COLO668 (cell line): Measurements from ENCODE around the gene KLK5.
"Not testable (repeated sequence)": the region's sequence is repeated elsewhere in the genome, so short reads cannot be mapped to it uniquely, and the experiment has no call there.

ENCODE experiments used
- DNase-seq: peaks from one replicate; lab custom pipeline; 2025; ENCODE audit not compliant: unreplicated experiment; lab: John Stamatoyannopoulos, UW

Gene KLK5

DNA sequence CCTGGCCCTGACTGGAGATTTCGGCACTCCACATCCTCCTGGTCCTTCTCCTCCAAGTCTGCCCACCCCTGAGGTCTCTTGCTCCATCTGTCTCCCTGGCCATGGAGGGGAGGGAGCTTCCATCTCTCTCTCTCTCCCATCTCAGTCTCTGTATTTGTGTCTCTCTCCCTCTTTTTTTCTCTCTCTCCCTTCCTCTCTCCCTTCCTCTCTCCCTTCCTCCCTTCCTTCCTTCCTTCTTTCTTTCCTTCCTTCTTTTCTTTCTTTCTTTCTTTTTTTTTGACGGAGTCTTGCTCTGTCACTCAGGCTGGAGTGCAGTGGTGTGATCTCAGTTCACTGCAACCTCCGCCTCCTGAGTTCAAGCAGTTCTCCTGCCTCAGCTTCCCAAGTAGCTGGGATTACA, 17.0 kb upstream of the KLK5 start:
- DNase-seq: not testable (repeated sequence)

DNA sequence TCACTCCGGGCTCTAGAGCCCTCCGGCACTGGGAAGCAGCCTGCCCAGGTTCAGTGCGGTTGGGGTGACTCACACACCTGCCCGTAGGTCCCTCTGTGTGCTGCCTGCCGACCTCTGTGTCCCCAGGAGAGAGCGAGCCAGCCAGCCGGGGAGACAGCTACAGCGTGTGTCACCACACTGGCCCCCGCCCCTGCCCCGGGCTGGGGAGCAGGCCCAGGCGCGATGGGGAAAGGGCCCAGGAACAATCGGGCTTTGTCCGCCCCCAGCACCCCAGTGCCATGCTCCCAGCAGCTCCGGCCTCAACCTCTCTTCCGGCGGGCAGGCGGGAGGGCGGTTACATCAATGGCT, 16.5 kb upstream of the KLK5 start, which contains the start of gene KLK6:
TSS of gene KLK6 (minus strand) at position 179 of the 348 bp plus-strand sequence. CDS start 1,487 bp downstream, outside the sequence.
- DNase-seq: no peak

DNA sequence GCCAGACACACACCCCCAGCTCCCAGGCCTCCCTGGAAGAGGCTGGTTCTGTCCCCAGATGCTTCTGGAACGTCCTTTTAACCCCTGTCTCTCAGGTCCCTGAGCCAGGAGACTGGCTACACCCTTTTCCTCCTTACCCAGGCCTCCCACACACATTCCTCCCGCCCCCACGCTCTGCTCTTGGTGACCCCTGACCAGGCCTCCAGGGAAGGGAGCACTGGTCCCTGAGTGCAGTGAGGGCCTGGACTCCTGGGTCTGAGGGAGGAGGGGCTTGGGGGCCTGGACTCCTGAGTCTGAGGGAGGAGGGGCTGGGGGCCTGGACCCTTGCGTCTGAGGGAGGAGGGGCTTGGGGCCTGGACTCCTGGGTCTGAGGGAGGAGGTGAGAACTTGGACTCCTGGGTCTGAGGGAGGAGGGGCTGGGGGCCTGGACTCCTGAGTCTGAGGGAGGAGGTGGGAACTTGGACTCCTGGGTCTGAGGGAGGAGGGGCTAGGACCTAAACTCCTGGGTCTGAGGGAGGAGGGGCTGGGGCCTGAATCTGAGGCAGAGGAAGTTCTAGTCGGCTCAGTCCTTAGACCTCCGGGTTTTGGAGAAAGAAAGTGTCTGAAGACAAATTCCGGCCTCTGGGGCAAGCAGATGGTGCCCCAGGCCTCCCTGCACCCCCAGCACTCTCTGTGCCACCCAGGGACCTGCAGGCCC, 16.0 kb upstream of the KLK5 start:
- no peak for DNase-seq

DNA sequence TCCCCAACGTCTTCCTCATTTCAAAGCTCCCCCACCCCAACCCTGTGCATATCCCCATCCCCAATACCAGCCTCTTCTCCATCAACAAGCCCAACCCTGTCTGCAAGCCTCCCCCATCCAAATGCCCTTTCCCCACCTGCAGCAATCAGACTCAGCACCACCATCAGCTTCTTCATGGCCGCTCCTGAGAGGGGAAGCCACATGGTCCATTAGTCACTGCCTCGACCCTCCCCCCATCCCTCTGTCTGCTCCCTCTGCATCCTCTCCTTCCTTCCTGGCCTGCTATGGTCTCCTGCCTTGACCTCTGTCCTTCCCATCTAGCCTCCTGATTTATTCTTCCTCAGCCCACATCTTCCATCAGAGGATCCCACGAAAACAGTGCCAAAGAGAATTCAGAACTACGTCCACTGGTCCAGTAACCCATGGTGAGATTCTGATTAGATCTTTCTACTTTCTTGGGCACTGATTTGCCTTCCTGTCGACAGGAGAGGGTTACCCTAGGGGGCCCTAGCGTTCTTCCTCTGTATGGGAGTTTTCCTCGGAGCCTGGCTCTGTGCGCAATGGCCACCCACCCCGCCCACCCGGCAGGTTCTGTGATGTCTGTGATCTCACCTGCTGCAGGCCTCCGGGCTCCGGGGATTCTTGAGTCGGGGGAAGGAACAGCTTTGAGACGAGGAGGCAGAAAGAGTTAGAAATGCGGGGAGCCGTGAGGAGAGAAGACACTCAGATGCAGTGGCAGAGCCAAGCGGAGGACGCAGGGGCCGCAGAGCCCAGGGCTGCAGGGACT, 15.3 kb upstream of the KLK5 start:
- DNase-seq: no peak

DNA sequence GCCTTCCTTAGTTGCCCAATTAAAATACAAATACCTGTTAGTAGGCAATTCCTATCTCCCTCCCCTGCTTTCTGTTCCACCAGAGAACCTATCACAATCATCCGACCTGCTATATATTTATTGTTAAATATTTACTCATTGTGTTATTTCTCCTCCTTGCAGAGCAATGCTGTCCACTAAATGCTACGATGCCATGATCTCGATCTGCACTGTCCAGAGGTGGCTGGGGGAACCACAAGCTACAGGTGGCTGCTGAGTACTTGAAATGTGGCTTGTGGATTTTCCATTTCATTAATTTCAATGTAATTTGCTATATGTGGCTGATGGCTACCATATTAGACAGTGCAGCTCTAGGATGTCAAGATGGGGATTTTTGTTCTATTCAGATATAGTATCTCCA, 11.4 kb upstream of the KLK5 start:
- no peak for DNase-seq

DNA sequence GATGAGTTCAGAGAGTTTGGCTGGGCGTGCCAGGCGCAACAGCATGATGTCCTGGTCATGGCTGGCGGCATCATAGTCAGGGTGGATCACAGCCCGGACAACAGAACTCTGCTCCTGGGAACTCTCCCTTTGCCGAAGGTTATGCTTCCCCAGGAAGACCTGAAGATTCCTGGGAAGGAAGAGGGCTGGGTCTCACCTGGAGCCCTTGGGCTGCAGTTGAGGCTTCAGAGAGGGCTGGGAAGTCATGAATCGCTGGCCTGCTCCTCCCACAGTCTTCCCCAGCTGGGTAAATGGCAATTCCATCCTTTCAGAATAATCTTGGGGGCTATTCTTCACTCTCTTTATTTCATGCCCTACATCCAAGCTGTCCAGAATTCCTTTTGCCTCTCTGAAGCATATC, 10.5 kb upstream of the KLK5 start:
- DNase-seq: no peak

DNA sequence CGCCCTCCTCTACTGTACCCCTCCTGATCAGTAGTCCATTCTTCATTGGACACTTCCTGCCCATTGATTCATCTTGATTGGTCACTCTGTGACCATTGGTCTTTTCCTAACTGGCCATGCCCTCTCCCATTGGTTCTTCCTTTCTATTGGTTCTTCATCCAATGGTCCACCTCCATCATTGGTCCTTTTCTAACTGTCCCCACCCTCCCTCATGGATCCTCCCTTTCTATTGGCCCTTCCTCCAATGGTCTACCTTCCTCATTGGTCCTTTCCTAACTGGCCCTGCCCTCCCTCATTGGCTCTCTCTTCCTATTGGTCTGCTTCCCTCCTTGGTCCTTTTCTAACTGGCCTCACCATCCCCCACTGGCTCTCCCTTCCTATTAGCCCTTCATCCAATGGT, 9.4 kb upstream of the KLK5 start:
- DNase-seq: no peak

DNA sequence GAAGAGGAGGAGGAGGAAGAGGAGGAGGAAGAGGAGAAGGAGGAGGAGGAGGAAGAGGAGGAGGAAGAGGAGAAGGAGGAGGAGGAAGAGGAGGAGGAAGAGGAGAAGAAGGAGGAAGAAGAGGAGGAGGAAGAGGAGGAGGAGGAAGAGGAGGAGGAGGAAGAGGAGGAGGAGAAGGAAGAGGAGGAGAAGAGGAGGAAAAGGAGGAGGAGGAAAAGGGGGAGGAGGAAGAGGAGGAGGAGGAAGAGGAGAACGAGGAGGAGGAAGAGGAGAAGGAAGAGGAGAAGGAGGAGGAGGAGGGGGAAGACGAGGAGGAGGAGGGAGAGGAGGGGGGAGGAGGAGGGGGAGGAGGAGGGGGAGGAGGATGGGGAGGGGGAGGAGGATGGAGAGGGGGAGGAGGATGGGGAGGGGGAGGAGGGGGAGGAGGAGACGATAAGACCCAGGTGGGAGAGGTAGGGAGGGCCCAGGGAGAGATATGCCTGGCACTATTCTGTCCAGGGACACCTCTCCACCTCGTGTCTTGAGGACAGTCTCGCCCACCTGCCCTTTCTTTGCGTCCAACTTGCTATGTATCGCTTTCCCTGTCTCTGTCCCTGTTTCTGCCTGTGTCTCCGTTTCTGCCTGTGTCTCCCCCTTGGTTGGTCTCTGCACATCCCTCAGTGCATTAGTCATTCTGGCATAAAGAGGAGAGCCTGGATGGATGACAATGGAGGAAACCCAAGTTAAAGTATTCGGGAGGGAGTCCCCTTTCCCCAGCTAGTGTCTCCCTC, 7.1 kb upstream of the KLK5 start:
- DNase-seq: no peak

DNA sequence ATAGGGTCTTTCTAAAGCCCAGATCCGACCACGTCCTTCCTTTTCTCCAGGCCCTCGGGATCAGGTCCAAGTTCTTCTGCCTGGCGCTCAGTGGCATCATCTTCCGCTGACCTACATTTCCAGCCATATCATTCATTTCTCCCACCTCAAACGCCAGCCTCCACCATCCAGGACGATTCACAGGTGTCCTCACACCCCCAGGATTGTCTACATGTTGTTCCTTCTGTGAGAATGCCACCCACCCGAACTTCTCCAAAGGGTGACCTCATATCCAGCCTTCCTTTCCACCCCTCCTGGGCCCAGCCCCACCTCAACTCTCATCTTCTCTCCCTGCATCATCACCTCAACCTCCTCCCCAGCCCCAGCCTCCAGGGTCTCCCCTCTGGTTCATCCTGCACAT, 4.7 kb upstream of the KLK5 start:
- DNase-seq: no peak

DNA sequence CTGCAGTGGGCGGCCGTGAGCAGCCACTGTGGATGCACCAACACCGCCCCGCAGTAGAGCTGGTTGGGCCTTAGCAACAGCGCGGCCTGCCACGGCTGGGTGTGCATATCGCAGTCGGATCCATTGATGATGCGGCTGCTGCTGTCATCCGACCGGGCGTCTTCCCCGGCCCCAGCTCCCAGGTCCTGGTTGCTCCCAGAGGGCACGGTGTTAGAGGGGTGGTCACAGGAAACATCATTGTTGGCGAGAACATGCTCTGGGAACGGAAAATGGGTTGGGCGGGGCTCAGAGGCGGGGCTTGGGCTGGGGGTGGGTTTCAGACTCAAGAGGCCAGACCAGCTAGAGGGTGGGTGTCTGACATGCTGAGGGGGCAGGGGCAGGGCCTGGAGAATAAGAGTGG, 3.0 kb downstream of the KLK5 start:
- no peak for DNase-seq

DNA sequence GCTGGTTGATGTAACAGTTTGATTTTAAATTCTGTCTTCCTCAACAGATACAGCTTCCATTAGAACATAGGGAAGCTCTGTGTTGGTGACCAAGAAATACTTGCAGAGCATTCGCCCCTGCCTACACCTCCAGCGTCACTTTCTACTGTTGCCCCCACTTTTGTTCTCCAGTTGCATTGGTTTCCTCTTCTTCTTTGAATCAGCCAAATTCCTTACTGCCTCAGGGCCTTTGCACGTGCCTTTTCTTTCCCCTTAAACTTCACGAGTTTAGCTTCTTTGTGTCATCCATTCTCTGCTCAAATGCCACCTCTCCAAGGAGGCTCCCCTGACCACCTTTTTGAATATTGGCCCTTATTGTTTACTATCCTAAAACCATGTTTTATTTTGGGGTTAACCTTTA, 5.7 kb downstream of the KLK5 start:
- no peak for DNase-seq

DNA sequence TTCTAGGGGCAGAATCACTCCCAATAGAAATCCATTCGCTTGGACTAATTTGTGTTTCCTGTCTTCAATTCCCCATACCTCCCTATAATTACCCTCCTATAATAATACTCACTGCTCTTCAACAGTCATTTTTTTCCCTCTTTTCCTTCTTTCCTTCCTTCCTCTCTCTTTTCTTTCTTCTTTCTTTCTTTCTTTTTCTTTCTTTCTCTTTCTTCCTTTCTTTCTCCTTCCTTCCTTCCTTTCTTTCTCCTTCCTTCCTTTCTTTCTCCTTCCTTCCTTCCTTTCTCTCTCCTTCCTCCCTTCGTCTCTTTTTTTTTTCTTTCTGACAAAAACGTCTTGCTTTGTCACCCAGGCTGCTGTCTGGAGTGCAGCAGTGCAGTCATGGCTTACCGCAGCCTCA, 8.0 kb downstream of the KLK5 start:
- no peak for DNase-seq

DNA sequence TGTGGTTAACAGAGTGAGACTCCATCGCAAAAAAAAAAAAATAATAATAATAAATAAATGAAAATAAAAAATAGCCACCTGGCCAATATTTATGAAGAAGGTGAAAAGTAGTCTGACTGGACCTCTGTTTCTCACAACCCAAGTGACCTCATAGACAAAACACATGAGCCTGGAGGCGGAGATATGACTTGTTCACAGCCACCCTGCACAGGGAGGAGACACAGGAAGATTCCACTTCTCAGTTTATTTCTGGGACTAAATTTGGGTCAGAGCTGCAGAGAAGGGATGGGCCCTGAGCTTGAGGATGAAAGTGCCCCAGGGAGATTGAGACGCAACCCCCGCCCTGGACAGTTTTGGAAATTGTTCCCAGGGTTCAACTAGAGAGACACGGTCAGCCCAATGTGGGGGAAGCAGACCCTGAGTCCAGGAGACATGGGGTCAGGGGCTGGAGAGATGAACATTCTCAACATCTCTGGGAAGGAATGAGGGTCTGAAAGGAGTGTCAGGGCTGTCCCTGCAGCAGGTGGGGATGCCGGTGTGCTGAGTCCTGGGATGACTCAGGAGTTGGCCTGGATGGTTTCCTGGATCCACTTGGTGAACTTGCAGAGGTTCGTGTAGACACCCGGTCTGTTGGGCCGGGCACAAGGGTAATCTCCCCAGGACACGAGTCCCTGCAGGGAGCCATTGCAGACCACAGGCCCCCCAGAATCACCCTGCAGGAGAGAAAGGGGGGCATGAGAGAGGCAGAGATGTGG, 9.6 kb downstream of the KLK5 start:
- no peak for DNase-seq

DNA sequence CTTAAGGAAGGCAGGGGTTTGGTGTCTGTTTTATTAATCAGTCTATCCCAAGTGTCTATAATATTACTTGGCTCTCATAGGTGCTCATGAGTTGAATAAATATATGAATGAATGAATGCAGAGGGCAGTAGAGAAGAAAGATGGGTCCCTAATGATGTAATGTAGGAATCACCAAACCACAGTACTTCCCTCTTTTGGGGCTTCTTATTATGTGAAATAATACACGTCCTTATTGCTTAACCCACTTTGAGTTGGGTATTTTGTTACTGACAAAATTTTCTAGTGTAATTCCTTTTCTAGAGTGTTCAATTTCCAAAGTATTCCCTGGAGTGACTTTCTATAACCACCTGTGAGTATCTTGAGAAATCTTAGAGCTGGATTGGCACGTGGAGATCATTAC, 13.2 kb downstream of the KLK5 start:
- no peak for DNase-seq

DNA sequence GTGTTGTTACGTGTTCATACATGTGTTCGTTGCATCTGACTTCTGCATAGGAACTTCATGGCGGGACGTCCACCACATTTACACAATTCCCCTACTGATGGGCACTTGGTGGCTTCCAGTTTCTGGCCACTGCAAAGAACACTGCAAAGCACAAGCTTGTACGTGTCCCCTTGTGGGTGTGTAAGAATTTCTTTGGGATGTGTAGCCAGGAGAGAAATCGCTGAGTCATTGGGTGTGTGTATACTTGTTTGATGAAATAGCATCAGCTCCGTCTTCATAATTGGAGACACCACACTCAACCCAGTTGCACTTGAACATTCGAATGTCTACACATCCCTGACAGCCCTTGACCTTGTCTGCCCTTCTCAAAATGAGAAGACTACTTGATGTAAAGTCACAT, 19.2 kb downstream of the KLK5 start:
- no peak for DNase-seq

DNA sequence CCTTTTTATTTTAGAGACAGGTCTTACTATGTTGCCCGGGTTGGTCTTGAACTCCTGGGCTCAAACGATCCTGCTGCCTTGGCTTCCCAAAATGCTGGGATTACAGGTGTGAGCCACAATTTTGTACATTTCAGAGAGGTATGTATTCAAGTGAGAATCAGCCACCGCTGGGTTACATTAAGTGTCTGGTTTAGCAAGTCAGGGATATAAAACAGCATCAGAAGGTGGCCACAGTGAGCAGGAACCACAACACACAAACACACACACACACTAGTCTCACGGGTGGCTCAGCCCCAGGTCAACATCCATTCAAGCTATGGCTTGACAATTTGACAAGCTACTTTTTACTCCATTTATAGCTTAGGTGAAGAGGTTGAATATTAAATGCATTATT, 20.2 kb downstream of the KLK5 start:
- no peak for DNase-seq

DNA sequence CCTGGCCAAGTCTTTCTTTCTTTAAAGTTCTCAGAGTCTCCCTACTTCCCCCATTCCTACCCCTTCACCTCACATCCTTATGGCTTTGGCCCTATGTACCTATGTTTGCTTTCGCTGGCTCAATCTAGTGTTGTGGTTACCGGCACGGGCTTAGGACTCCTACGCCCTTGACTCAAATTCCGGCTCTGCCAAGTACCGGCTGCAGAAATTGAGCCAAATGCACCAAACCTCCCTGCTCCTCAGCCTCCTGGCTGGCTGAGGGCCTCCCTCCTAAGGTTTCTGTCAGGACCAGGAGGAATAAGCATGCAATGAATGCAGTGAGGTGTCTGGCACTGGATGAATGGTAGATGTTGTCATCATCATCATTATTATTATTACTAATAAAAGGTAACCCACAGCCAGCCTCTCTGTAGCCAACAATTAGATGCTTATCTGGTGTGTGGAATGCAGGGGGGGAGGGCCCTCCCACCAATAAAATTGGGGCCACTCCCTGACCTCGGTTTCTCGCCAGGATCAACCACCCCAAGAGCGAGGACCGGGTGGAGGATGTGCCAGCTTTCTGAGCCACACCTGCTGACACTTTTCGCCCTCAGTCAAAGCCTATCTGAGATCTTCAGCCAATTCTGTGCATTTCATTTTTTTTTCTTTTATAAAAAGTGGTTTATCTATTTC, 20.7 kb downstream of the KLK5 start:
- no peak for DNase-seq

DNA sequence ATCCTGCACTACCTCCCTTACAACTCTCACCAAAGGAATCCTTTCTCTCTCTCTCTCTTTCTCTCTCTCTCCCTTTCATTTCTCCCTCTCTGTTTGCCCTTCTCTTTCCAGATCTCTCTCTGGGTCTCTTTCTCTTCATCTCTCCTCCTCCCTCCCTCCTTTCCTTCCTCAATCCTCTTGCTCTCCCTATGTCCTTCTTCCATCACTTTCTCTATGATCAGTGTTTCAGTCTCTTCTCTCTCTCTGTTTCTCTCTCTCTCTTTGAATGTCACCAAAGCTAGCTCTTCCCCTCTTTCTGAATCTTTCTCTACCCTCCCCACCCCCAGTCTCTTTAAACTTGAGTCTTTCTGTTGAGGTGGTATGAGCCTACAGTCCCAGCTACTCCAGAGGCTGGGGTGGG, 21.8 kb downstream of the KLK5 start:
- DNase-seq: no peak

DNA sequence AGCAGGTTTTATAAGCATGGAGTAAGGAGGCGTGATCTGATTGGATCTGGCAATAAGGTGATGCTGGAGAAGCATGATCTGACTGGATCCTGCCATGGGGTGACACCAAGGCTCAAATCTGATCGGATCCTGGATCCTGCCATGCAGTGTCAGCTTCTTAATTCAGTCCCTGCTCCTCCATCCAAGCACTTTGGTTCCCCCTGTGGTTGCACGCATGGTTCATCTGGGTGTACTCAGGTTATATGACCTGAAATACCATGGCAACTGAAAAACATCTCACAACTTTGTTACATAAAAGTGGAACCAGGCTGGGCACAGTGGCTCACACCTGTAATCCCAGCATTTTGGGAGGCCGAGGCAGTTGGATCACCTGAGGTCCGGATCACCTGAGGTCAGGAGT, 24.0 kb downstream of the KLK5 start:
- DNase-seq: no peak

DNA sequence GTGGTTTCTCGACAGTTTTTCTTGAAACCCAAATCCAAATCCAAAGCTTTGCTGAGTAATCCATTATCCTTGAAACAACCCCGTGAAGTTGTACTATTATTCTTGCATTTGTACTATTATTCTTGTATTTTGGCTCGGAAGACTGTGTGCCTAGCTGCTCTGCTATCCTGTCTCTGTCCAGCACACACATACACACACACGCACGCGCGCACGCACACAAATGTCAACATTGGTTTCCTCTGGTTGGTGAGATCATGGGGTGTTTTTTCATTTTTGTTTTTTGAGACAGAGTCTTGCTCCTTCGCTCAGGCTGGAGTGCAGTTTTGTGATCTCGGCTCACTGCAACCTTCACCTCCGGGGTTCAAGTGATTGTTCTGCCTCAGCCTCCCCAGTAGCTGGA, 26.7 kb downstream of the KLK5 start:
- no peak for DNase-seq

DNA sequence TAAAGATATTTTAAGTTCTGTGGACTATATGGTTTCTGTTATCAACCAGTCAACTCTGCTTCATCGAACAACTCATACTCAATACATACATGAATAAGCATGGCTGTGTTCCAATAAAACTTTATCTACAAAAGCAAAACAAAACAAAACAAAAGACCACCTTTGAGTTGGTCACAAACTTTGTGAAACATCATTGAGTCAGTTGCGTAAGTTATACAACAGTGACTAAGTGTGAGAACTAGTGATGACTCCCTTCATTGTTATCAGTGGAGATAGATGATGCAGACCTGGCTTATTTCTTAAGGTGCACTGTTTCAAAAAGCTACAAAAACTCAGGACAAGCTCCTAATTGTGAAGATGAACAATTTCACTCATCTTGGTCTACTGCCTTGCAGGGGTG, 27.1 kb downstream of the KLK5 start:
- DNase-seq: no peak
